SU-DHL-6 (cell line): Measurements from ENCODE around the gene ZKSCAN1.

Experiments
- H2AFZ ChIP-seq: fragments of 200-600 bp; sonication (generic); 2 replicates; pipeline ENCODE4 v1.6.1; 2014; ENCODE audit warnings: low read depth, mild to moderate bottlenecking, moderate library complexity, mixed read lengths, antibody characterized with exemption, low read length; ENCODE audit not compliant: severe bottlenecking
- H3F3A ChIP-seq: fragments of 200-600 bp; shearing (Covaris generic); 2 replicates; pipeline ENCODE4 v1.6.0; 2016; ENCODE audit warnings: antibody characterized with exemption, mild to moderate bottlenecking; ENCODE audit not compliant: insufficient read depth
- H3K27ac ChIP-seq: fragments of 200-600 bp; sonication (generic); 2 replicates; pipeline ENCODE4 v1.5.1; 2016; ENCODE audit warnings: low read depth, mild to moderate bottlenecking, low read length, moderate library complexity, mixed read lengths
- H3K27me3 ChIP-seq: fragments of 200-600 bp; sonication (generic), shearing (Covaris generic); 2 replicates; pipeline ENCODE4 v1.6.0; 2014; ENCODE audit warnings: mild to moderate bottlenecking, low read length
- H3K36me3 ChIP-seq: fragments of 200-600 bp; sonication (generic); 2 replicates; pipeline ENCODE4 v1.6.1; 2014; ENCODE audit warnings: mild to moderate bottlenecking, low read length, mixed read lengths
- H3K4me2 ChIP-seq: fragments of 300-600, 200-600 bp; shearing (Covaris generic), sonication (generic); 2 replicates; pipeline ENCODE4 v1.6.0; 2014; ENCODE audit warnings: low read length, low read depth, mild to moderate bottlenecking; ENCODE audit not compliant: poor library complexity, severe bottlenecking
- H3K4me3 ChIP-seq: fragments of 200-600 bp; sonication (generic); 2 replicates; pipeline ENCODE4 v1.5.1; 2014; ENCODE audit warnings: antibody characterized with exemption, low read length, mild to moderate bottlenecking, mixed read lengths; ENCODE audit not compliant: insufficient read depth, poor library complexity, severe bottlenecking
- H3K79me2 ChIP-seq: fragments of 200-600 bp; sonication (generic); 2 replicates; pipeline ENCODE4 v1.6.1; 2014; ENCODE audit warnings: mild to moderate bottlenecking, low read length, moderate library complexity; ENCODE audit not compliant: insufficient read depth
- H3K9ac ChIP-seq: fragments of 200-600 bp; sonication (generic); 2 replicates; pipeline ENCODE4 v1.7.0; 2014; ENCODE audit warnings: mild to moderate bottlenecking, low read length
- H3K9me2 ChIP-seq: fragments of 200-600 bp; sonication (generic); replicated peaks from 2 replicates; pipeline ENCODE4 v1.6.1; 2014; ENCODE audit warnings: low read length; ENCODE audit not compliant: insufficient read depth
- H3K9me3 ChIP-seq: fragments of 200-600 bp; sonication (generic); 2 replicates; pipeline ENCODE4 v1.6.1; 2014; ENCODE audit warnings: low read length, mixed read lengths; ENCODE audit not compliant: insufficient read depth
- H4K20me1 ChIP-seq: fragments of 200-600 bp; sonication (generic); 2 replicates; pipeline ENCODE4 v1.6.1; 2014; ENCODE audit warnings: low read depth, mild to moderate bottlenecking, antibody characterized with exemption, low read length, moderate library complexity, mixed read lengths
- EZH2phosphoT487 ChIP-seq: fragments of 200-600 bp; sonication (generic), shearing (Covaris generic); conservative IDR thresholded peaks from 2 replicates; pipeline ENCODE4 v1.6.1; 2018; ENCODE audit warnings: mild to moderate bottlenecking, antibody characterized with exemption, low read length, moderate library complexity, mixed read lengths
- TF ChIP-seq, protein P1 (sequence below): fragments of 200-600 bp; sonication (generic); IDR thresholded peaks from one replicate; pipeline ENCODE4 v1.5.1; 2017; ENCODE audit warnings: antibody characterized with exemption, mild to moderate bottlenecking, low read length, moderate library complexity; ENCODE audit not compliant: insufficient read depth, poor library complexity, severe bottlenecking

Gene ZKSCAN1

DNA sequence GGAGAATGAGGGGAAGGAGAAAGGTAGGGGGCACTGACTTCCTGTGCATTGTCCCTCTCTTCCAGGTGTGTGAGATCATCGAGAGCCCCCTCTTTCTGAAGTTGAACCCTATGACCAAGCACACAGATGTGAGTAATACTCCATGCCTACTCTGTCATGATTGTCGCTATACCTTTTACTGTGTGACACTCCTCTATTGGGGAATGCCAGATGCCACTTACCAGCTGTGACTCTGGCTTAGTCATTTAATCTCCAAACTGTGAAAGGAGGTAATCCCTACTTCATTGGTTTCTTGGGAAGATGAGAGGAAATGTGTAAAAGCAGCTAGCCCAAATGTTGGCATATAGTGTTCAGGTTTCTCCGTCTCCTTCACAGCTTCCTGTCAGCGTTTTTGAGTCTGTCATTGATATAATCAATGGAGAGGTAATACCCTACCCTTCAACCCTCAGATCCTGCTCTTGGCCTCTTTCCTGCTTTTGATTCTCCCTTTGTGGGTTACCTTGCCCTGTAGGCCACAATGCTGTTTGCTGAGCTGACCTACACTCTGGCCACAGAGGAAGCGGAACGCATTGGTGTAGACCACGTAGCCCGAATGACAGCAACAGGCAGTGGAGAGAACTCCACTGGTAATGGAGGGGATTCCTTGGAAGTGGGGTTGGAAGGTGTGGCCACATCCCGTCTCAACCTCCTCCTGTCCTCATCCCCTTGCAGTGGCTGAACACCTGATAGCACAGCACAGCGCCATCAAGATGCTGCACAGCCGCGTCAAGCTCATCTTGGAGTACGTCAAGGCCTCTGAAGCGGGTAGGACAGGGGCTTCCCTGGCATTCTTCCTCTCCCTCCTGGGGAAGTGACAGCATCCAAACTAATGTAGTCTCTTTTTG is 75.4 kb downstream of the ZKSCAN1 start:
- H2AFZ ChIP-seq = no peak overlapping the region
- H3K9me2 ChIP-seq = no peaks in the 10 kb centered on the region
- H3K4me3 ChIP-seq = no peak overlapping the region
- H3F3A ChIP-seq = peaks cover 62% of the 10 kb centered on the region
- no peak overlapping the region for H3K27ac ChIP-seq
- peaks cover 5% of the 10 kb centered on the region; the same call in 1 of the 2 replicates for H4K20me1 ChIP-seq
- H3K36me3 ChIP-seq = peaks cover 42% of the 10 kb centered on the region
- H3K4me2 ChIP-seq = no peak overlapping the region
- H3K79me2 ChIP-seq = peaks cover 8% of the 10 kb centered on the region; the same call in 1 of the 2 replicates
- H3K9ac ChIP-seq = no peak overlapping the region
- H3K9me3 ChIP-seq = no peaks in the 10 kb centered on the region
- H3K27me3 ChIP-seq = no peaks in the 10 kb centered on the region
- TF ChIP-seq EZH2phosphoT487 = no peak
- TF ChIP-seq, protein P1, sequence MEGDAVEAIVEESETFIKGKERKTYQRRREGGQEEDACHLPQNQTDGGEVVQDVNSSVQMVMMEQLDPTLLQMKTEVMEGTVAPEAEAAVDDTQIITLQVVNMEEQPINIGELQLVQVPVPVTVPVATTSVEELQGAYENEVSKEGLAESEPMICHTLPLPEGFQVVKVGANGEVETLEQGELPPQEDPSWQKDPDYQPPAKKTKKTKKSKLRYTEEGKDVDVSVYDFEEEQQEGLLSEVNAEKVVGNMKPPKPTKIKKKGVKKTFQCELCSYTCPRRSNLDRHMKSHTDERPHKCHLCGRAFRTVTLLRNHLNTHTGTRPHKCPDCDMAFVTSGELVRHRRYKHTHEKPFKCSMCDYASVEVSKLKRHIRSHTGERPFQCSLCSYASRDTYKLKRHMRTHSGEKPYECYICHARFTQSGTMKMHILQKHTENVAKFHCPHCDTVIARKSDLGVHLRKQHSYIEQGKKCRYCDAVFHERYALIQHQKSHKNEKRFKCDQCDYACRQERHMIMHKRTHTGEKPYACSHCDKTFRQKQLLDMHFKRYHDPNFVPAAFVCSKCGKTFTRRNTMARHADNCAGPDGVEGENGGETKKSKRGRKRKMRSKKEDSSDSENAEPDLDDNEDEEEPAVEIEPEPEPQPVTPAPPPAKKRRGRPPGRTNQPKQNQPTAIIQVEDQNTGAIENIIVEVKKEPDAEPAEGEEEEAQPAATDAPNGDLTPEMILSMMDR = no peak
